ENCODE measurements around the gene MAP2K7.

Gene MAP2K7

DNA sequence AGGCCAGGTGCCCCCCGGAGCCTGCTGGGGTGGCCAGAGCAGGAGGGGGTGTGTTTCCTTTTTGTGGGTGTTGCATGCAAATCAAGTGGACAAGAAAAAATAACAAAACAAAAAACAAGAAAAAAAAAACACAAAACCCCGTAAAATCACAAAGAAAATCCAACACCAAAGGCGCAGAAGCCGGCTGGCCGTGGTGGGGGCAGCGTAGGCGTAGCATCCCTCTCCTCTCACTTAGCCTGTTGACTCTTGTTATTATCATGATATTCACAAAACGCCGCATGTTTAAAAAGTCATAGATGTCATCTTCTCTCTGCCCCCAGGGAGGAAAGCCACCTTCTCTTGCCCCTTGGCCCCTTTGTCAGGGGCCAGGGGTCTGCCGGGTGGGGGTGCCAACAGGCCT is 10.0 kb downstream of the MAP2K7 start (continued):
- TF ChIP-seq ZNF174 (tag by site-specific recombination; IDR thresholded peaks at IDR 0.05) (no peak), ZFHX2 (tag by site-specific recombination; conservative IDR thresholded peaks at IDR 0.05) (no peak), ZNF169 (tag by site-specific recombination; IDR thresholded peaks at IDR 0.05) (no peak), ZNF785 (tag by site-specific recombination; IDR thresholded peaks at IDR 0.05) (no peak)

DNA sequence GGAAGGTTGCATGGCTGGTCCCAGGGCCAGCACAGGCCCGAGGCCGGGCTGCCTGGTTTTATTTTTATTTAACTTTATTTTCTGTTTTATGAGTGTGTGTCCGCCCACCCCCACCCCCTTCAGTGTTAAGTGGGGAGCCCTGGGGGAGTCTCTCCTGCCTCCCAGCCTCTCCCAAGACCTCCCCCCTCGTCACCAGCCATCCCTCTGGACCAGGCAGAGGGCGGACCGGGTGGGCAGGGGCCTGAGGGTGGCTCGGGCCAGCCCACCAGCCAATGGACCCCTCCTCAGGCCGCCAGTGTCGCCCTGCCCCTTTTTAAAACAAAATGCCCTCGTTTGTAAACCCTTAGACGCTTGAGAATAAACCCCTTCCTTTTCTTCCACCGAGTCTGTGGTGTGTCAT is 10.4 kb downstream of the MAP2K7 start:
- Histone ChIP-seq H3K4me3 (ENCODE audit: low read depth, low read length) (no peak overlapping the region), H3K4me1 (ENCODE audit: control insufficient read depth, insufficient read depth, low read length) (no peaks in the 10 kb centered on the region; the same call in 1 of the 2 replicates), H3K36me3 (ENCODE audit: control insufficient read depth in 2 of 2, insufficient read depth in 1 of 2, low read length in 2 of 2) (peaks cover 0 to 31% of the 10 kb centered on the region in 2 experiments; a peak in 2 of 3 replicates), H3K9me3 (ENCODE audit: control insufficient read depth, insufficient read depth, low read depth, low read length) (no peaks in the 10 kb centered on the region), H3K27ac (ENCODE audit: extremely low read depth, low read depth, low read length) (no peak overlapping the region)
- CTCF ChIA-PET = no interaction called here
- TF ChIP-seq ZNF777 (tag by site-specific recombination; IDR thresholded peaks at IDR 0.05; ENCODE audit: borderline replicate concordance) (no peak), ZNF747 (tag by site-specific recombination; IDR thresholded peaks at IDR 0.05) (no peak), GLIS1 (tag by site-specific recombination; IDR thresholded peaks at IDR 0.05) (no peak; the same call in 1 of the 2 replicates), ZNF830 (tag by site-specific recombination; IDR thresholded peaks at IDR 0.05; ENCODE audit: low read depth) (no peak), ZFP37 (tag by site-specific recombination; IDR thresholded peaks at IDR 0.05) (no peak), ZNF423 (tag by site-specific recombination; IDR thresholded peaks at IDR 0.05) (no peak), ZNF311 (tag by site-specific recombination; IDR thresholded peaks at IDR 0.05; ENCODE audit: borderline replicate concordance) (no peak), ZNF529 (tag by site-specific recombination; IDR thresholded peaks at IDR 0.05; ENCODE audit: insufficient replicate concordance) (no peak), ZNF146 (tag by site-specific recombination; IDR thresholded peaks at IDR 0.05) (no peak), ZFP41 (tag by site-specific recombination; IDR thresholded peaks at IDR 0.05; ENCODE audit: borderline replicate concordance) (no peak), ZNF843 (tag by site-specific recombination; IDR thresholded peaks at IDR 0.05) (no peak)
- TF ChIP-seq, protein P1, sequence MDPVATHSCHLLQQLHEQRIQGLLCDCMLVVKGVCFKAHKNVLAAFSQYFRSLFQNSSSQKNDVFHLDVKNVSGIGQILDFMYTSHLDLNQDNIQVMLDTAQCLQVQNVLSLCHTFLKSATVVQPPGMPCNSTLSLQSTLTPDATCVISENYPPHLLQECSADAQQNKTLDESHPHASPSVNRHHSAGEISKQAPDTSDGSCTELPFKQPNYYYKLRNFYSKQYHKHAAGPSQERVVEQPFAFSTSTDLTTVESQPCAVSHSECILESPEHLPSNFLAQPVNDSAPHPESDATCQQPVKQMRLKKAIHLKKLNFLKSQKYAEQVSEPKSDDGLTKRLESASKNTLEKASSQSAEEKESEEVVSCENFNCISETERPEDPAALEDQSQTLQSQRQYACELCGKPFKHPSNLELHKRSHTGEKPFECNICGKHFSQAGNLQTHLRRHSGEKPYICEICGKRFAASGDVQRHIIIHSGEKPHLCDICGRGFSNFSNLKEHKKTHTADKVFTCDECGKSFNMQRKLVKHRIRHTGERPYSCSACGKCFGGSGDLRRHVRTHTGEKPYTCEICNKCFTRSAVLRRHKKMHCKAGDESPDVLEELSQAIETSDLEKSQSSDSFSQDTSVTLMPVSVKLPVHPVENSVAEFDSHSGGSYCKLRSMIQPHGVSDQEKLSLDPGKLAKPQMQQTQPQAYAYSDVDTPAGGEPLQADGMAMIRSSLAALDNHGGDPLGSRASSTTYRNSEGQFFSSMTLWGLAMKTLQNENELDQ (tag by site-specific recombination; IDR thresholded peaks at IDR 0.05; ENCODE audit: low read depth) = no peak
- TF ChIP-seq, protein P2, sequence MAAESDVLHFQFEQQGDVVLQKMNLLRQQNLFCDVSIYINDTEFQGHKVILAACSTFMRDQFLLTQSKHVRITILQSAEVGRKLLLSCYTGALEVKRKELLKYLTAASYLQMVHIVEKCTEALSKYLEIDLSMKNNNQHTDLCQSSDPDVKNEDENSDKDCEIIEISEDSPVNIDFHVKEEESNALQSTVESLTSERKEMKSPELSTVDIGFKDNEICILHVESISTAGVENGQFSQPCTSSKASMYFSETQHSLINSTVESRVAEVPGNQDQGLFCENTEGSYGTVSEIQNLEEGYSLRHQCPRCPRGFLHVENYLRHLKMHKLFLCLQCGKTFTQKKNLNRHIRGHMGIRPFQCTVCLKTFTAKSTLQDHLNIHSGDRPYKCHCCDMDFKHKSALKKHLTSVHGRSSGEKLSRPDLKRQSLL (tag by site-specific recombination; IDR thresholded peaks at IDR 0.05) = no peak
- TF ChIP-seq, protein P3, sequence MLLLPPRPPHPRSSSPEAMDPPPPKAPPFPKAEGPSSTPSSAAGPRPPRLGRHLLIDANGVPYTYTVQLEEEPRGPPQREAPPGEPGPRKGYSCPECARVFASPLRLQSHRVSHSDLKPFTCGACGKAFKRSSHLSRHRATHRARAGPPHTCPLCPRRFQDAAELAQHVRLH (tag by site-specific recombination; IDR thresholded peaks at IDR 0.05) = no peak
- TF ChIP-seq, protein P4, sequence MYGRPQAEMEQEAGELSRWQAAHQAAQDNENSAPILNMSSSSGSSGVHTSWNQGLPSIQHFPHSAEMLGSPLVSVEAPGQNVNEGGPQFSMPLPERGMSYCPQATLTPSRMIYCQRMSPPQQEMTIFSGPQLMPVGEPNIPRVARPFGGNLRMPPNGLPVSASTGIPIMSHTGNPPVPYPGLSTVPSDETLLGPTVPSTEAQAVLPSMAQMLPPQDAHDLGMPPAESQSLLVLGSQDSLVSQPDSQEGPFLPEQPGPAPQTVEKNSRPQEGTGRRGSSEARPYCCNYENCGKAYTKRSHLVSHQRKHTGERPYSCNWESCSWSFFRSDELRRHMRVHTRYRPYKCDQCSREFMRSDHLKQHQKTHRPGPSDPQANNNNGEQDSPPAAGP (tag by site-specific recombination; IDR thresholded peaks at IDR 0.05) = no peak
- TF ChIP-seq, protein P5, sequence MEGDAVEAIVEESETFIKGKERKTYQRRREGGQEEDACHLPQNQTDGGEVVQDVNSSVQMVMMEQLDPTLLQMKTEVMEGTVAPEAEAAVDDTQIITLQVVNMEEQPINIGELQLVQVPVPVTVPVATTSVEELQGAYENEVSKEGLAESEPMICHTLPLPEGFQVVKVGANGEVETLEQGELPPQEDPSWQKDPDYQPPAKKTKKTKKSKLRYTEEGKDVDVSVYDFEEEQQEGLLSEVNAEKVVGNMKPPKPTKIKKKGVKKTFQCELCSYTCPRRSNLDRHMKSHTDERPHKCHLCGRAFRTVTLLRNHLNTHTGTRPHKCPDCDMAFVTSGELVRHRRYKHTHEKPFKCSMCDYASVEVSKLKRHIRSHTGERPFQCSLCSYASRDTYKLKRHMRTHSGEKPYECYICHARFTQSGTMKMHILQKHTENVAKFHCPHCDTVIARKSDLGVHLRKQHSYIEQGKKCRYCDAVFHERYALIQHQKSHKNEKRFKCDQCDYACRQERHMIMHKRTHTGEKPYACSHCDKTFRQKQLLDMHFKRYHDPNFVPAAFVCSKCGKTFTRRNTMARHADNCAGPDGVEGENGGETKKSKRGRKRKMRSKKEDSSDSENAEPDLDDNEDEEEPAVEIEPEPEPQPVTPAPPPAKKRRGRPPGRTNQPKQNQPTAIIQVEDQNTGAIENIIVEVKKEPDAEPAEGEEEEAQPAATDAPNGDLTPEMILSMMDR (tag by site-specific recombination; IDR thresholded peaks at IDR 0.05) = no peak
- TF ChIP-seq, protein P6, sequence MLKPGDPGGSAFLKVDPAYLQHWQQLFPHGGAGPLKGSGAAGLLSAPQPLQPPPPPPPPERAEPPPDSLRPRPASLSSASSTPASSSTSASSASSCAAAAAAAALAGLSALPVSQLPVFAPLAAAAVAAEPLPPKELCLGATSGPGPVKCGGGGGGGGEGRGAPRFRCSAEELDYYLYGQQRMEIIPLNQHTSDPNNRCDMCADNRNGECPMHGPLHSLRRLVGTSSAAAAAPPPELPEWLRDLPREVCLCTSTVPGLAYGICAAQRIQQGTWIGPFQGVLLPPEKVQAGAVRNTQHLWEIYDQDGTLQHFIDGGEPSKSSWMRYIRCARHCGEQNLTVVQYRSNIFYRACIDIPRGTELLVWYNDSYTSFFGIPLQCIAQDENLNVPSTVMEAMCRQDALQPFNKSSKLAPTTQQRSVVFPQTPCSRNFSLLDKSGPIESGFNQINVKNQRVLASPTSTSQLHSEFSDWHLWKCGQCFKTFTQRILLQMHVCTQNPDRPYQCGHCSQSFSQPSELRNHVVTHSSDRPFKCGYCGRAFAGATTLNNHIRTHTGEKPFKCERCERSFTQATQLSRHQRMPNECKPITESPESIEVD (tag by site-specific recombination; IDR thresholded peaks at IDR 0.05) = no peak
- POLR2A ChIA-PET = interaction anchor here (0.8 kb wide), 1 partner anchor 11 kb away, joined by 3 read pairs; the partner anchor contains the start of gene MAP2K7

Data from HEK293 (cell line).